ENCODE data around the gene PEX13.

- TF ChIP-seq POLR2A (IDR thresholded peaks at IDR 0.05): no peak
- TF ChIP-seq, protein P1, sequence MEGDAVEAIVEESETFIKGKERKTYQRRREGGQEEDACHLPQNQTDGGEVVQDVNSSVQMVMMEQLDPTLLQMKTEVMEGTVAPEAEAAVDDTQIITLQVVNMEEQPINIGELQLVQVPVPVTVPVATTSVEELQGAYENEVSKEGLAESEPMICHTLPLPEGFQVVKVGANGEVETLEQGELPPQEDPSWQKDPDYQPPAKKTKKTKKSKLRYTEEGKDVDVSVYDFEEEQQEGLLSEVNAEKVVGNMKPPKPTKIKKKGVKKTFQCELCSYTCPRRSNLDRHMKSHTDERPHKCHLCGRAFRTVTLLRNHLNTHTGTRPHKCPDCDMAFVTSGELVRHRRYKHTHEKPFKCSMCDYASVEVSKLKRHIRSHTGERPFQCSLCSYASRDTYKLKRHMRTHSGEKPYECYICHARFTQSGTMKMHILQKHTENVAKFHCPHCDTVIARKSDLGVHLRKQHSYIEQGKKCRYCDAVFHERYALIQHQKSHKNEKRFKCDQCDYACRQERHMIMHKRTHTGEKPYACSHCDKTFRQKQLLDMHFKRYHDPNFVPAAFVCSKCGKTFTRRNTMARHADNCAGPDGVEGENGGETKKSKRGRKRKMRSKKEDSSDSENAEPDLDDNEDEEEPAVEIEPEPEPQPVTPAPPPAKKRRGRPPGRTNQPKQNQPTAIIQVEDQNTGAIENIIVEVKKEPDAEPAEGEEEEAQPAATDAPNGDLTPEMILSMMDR (IDR thresholded peaks at IDR 0.05): no peak
These were observed 3.7 kb downstream of the PEX13 start for GRCh38 chr2:61021228-61021660.
